ENCODE measurements around the gene HIP1R.

DNA sequence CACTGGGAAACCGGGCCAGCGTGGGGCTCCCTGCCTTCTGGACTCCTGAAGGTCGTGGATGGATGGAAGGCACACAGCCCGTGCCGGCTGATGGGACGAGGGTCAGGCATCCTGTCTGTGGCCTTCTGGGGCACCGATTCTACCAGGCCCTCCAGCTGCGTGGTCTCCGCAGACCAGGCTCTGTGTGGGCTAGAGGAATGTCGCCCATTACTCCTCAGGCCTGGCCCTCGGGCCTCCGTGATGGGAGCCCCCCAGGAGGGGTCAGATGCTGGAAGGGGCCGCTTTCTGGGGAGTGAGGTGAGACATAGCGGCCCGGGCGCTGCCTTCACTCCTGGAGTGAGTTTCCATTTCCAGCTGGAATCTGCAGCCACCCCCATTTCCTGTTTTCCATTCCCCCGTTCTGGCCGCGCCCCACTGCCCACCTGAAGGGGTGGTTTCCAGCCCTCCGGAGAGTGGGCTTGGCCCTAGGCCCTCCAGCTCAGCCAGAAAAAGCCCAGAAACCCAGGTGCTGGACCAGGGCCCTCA lies 26.9 kb downstream of the HIP1R start:
- TF ChIP-seq, protein P1, sequence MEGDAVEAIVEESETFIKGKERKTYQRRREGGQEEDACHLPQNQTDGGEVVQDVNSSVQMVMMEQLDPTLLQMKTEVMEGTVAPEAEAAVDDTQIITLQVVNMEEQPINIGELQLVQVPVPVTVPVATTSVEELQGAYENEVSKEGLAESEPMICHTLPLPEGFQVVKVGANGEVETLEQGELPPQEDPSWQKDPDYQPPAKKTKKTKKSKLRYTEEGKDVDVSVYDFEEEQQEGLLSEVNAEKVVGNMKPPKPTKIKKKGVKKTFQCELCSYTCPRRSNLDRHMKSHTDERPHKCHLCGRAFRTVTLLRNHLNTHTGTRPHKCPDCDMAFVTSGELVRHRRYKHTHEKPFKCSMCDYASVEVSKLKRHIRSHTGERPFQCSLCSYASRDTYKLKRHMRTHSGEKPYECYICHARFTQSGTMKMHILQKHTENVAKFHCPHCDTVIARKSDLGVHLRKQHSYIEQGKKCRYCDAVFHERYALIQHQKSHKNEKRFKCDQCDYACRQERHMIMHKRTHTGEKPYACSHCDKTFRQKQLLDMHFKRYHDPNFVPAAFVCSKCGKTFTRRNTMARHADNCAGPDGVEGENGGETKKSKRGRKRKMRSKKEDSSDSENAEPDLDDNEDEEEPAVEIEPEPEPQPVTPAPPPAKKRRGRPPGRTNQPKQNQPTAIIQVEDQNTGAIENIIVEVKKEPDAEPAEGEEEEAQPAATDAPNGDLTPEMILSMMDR (IDR thresholded peaks at IDR 0.05): no peak
- TF ChIP-seq ZFX (IDR thresholded peaks at IDR 0.05; ENCODE audit: borderline replicate concordance): no peak
